HCT116 (cell line): Measurements from ENCODE around the gene COL20A1.
A peak's percentile ranks its signal among the peaks of the same experiment; 100 is the strongest.

Experiments
- ATF3 ChIP-seq: IDR thresholded peaks from 2 replicates; pipeline ENCODE4 v1.6.1; 2012
- EZH2 ChIP-seq: fragments of 200-600 bp; sonication (generic); IDR thresholded peaks from 2 replicates; pipeline ENCODE4 v1.6.1; 2017; ENCODE audit warnings: antibody characterized with exemption, mixed run types
- EZH2phosphoT487 ChIP-seq: fragments of 200-600 bp; IDR thresholded peaks from 2 replicates; pipeline ENCODE4 v1.6.1; 2018; ENCODE audit warnings: antibody characterized with exemption, borderline replicate concordance
- MAX ChIP-seq: IDR thresholded peaks from 2 replicates; pipeline ENCODE4 v1.6.1; 2012
- POLR2A ChIP-seq: IDR thresholded peaks from 2 replicates; pipeline ENCODE4 v1.7.0; 2011; ENCODE audit warnings: borderline replicate concordance; ENCODE audit not compliant: insufficient read depth, insufficient read length; ENCODE audit errors: extremely low read depth
- POLR2AphosphoS5 ChIP-seq: IDR thresholded peaks from 2 replicates; pipeline ENCODE4 v1.6.1; 2011; ENCODE audit warnings: mild to moderate bottlenecking, low read depth, low read length, moderate library complexity
- RAD21 ChIP-seq: IDR thresholded peaks from 2 replicates; pipeline ENCODE4 v1.6.1; 2012; ENCODE audit warnings: low read depth, mild to moderate bottlenecking
- SP1 ChIP-seq: IDR thresholded peaks from 2 replicates; pipeline ENCODE4 v1.6.1; 2012; ENCODE audit warnings: low read depth
- YY1 ChIP-seq: IDR thresholded peaks from 2 replicates; pipeline ENCODE4 v1.6.1; 2011; ENCODE audit warnings: low read length, low read depth, moderate library complexity, mild to moderate bottlenecking; ENCODE audit not compliant: insufficient replicate concordance; ENCODE audit errors: extremely low read depth
- TF ChIP-seq, protein P1 (sequence below), 3 experiments: fragments of 200-600 bp in 1 of 3; sonication (generic) in 1 of 3; IDR thresholded peaks in 2 of 3; conservative IDR thresholded peaks in 1 of 3; 2 replicates each; pipeline ENCODE4 v1.5.1; 2012 to 2017; ENCODE audit warnings: low read depth in 2 of 3, low read length in 2 of 3, antibody characterized with exemption in 1 of 3, borderline replicate concordance in 1 of 3, control low read depth in 1 of 3, mild to moderate bottlenecking in 1 of 3, mixed read lengths in 1 of 3, mixed run types in 1 of 3, moderate library complexity in 1 of 3; ENCODE audit not compliant: insufficient read depth in 1 of 3

DNA sequence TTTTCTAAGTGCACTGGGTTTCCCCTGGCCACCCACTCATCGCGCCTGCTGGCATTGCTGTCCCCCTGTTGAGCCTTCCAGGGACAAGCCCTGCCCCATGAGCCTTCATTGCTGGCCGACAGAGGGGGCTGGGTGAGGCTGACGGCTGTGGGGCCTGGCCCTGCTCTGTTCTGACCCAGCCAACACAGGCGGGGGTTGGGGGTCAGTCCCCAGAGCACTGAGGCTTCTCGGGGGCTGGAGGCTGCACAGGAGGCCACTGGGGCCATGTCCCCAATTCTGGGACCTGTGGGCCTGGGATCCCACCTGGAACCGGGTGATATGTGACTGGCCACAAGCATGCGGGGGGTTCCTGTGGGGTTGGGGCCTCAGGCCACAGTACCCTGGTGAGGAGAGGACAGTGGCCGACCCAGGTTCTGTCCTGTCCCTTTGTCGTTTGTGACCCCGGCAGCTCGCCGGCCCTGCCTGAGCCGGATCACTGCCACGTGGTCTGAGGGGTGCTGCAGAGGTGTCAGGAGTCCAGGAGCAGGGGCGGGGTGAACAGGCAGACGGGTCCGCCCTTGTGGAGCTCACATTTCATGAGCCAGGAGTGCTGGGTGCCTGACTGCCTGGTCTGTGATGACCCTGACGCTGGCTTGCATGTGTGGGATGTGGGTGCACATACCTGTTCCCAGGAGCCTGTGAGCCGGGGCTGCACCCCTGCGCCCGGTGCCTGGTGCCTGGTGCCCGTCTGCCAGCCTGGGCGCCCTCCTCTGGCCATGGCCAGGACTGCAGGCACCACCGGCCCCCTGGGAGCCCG is 2.1 kb upstream of the COL20A1 start:
- no peak for TF ChIP-seq POLR2A
- TF ChIP-seq, protein P1, sequence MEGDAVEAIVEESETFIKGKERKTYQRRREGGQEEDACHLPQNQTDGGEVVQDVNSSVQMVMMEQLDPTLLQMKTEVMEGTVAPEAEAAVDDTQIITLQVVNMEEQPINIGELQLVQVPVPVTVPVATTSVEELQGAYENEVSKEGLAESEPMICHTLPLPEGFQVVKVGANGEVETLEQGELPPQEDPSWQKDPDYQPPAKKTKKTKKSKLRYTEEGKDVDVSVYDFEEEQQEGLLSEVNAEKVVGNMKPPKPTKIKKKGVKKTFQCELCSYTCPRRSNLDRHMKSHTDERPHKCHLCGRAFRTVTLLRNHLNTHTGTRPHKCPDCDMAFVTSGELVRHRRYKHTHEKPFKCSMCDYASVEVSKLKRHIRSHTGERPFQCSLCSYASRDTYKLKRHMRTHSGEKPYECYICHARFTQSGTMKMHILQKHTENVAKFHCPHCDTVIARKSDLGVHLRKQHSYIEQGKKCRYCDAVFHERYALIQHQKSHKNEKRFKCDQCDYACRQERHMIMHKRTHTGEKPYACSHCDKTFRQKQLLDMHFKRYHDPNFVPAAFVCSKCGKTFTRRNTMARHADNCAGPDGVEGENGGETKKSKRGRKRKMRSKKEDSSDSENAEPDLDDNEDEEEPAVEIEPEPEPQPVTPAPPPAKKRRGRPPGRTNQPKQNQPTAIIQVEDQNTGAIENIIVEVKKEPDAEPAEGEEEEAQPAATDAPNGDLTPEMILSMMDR (IDR thresholded peaks at IDR 0.05 in 2 of 3, conservative IDR thresholded peaks at IDR 0.05 in 1 of 3; ENCODE audit: borderline replicate concordance in 1 of 3, insufficient read depth in 1 of 3, low read depth in 2 of 3, low read length in 2 of 3) = peak; percentile 50 to 84 (median 62); a peak in 5 of 6 replicates
- no peak for TF ChIP-seq POLR2AphosphoS5
- TF ChIP-seq EZH2 = no peak
- TF ChIP-seq RAD21 = peak; percentile 57
- no peak for TF ChIP-seq YY1
- TF ChIP-seq ATF3 = no peak
- no peak for TF ChIP-seq MAX
- TF ChIP-seq EZH2phosphoT487 = no peak
- TF ChIP-seq SP1 = no peak
